SK-N-SH treated with all-trans-retinoic acid at 6 μM for 48 hours (cell line): ENCODE results near the gene NAA50.

Experiments used
- ATAC-seq: fragments of 200-7000 bp; cut with Tn5 transposase; 3 replicates; pipeline ENCODE4 v1.9.1; 2020; ENCODE audit warnings: mild to moderate bottlenecking, moderate library complexity
- ARNTL ChIP-seq: fragments of 450-650 bp; formaldehyde crosslinking; IDR thresholded peaks from 2 replicates; pipeline ENCODE4 v1.5.0; 2020; ENCODE audit warnings: low read depth, mild to moderate bottlenecking, moderate library complexity, borderline replicate concordance
- BACH2 ChIP-seq: fragments of 250-450 bp; sonication (Bioruptor Pico); IDR thresholded peaks from 2 replicates; pipeline ENCODE4 v1.9.0; 2021; ENCODE audit warnings: mild to moderate bottlenecking, borderline replicate concordance
- CSDC2 ChIP-seq: fragments of 250-450 bp; sonication (Bioruptor Pico); IDR thresholded peaks from 2 replicates; pipeline ENCODE4 v1.5.0; 2020; ENCODE audit warnings: mild to moderate bottlenecking, moderate library complexity
- ESRRG ChIP-seq: fragments of 250-450 bp; sonication (Bioruptor Pico); IDR thresholded peaks from 2 replicates; pipeline ENCODE4 v1.6.1; 2021; ENCODE audit warnings: mild to moderate bottlenecking
- GLIS3 ChIP-seq: fragments of 250-450 bp; sonication (Bioruptor Pico); IDR thresholded peaks from 2 replicates; pipeline ENCODE4 v1.5.0; 2020; ENCODE audit warnings: mild to moderate bottlenecking, moderate library complexity
- ISL1 ChIP-seq: fragments of 250-450 bp; sonication (Bioruptor Pico); IDR thresholded peaks from 2 replicates; pipeline ENCODE4 v2.1.2; 2022; ENCODE audit warnings: mild to moderate bottlenecking, moderate library complexity
- OSR1 ChIP-seq: fragments of 250-450 bp; sonication (Bioruptor Pico); IDR thresholded peaks from 2 replicates; pipeline ENCODE4 v1.8.0; 2022; ENCODE audit warnings: moderate library complexity, mild to moderate bottlenecking, inconsistent platforms
- PPARA ChIP-seq: fragments of 250-450 bp; sonication (Bioruptor Pico); IDR thresholded peaks from 2 replicates; pipeline ENCODE4 v1.5.0; 2020; ENCODE audit warnings: mild to moderate bottlenecking, borderline replicate concordance
- RARB ChIP-seq: fragments of 250-450 bp; sonication (Bioruptor Pico); IDR thresholded peaks from 2 replicates; pipeline ENCODE4 v1.8.0; 2021; ENCODE audit warnings: mild to moderate bottlenecking, moderate library complexity
- SNAI2 ChIP-seq: fragments of 250-450 bp; sonication (Bioruptor Pico); IDR thresholded peaks from 2 replicates; pipeline ENCODE4 v1.5.0; 2020; ENCODE audit warnings: mild to moderate bottlenecking, moderate library complexity
- TCF4 ChIP-seq: fragments of 250-450 bp; sonication (Bioruptor Pico); IDR thresholded peaks from 2 replicates; pipeline ENCODE4 v1.8.0; 2021; ENCODE audit warnings: mild to moderate bottlenecking, moderate library complexity, borderline replicate concordance
- TOX ChIP-seq: fragments of 250-450 bp; sonication (Bioruptor Pico); IDR thresholded peaks from 2 replicates; pipeline ENCODE4 v1.8.0; 2021; ENCODE audit warnings: mild to moderate bottlenecking, moderate library complexity, borderline replicate concordance
- ZFP3 ChIP-seq: fragments of 250-450 bp; sonication (Bioruptor Pico); IDR thresholded peaks from 2 replicates; pipeline ENCODE4 v1.5.0; 2020; ENCODE audit warnings: mild to moderate bottlenecking, moderate library complexity
- ZFP30 ChIP-seq: fragments of 450-650 bp; formaldehyde crosslinking; IDR thresholded peaks from 2 replicates; pipeline ENCODE4 v1.5.0; 2022; ENCODE audit warnings: mild to moderate bottlenecking, moderate library complexity
- ZNF565 ChIP-seq: fragments of 450-650 bp; formaldehyde crosslinking; conservative IDR thresholded peaks from 2 replicates; pipeline ENCODE4 v1.5.0; 2020; ENCODE audit warnings: low read depth, mild to moderate bottlenecking, moderate library complexity
- ZNF70 ChIP-seq: fragments of 450-650 bp; formaldehyde crosslinking; IDR thresholded peaks from 2 replicates; pipeline ENCODE4 v1.5.0; 2020; ENCODE audit warnings: mild to moderate bottlenecking, moderate library complexity
- ZNF8 ChIP-seq: fragments of 450-650 bp; formaldehyde crosslinking; IDR thresholded peaks from 2 replicates; pipeline ENCODE4 v1.5.0; 2020; ENCODE audit warnings: mild to moderate bottlenecking, moderate library complexity
- TF ChIP-seq, protein P1 (sequence below): fragments of 250-450 bp; sonication (Bioruptor Pico); IDR thresholded peaks from 2 replicates; pipeline ENCODE4 v1.5.1; 2020; ENCODE audit warnings: low read depth, mild to moderate bottlenecking, moderate library complexity
- TF ChIP-seq, protein P2 (sequence below): fragments of 250-450 bp; sonication (Bioruptor Pico); IDR thresholded peaks from 2 replicates; pipeline ENCODE4 v1.8.0; 2020; ENCODE audit warnings: mild to moderate bottlenecking, moderate library complexity, borderline replicate concordance
- TF ChIP-seq, protein P3 (sequence below): fragments of 250-450 bp; sonication (Bioruptor Pico); IDR thresholded peaks from 2 replicates; pipeline ENCODE4 v1.8.0; 2021; ENCODE audit warnings: low read depth, mild to moderate bottlenecking, moderate library complexity, borderline replicate concordance
- TF ChIP-seq, protein P4 (sequence below): fragments of 250-450 bp; sonication (Bioruptor Pico); IDR thresholded peaks from 2 replicates; pipeline ENCODE4 v1.5.1; 2021; ENCODE audit warnings: mild to moderate bottlenecking, moderate library complexity

NAA50 gene

DNA sequence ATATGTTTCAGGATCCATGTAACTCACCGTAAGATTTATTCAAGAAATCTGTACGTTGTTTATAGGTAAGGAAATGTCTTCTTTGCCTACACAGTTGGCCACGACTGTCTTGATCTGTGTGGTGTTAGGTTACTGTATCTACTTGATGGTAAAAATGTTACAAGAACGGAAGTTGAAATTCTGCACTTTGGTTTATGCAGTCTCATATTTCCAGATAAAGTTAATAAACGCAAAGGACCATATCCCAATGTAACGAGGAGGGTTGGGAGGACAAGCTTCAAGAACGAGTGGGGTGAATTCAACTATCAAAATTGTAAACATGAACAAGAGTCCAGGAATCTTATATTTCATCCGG is 50.6 kb downstream of the NAA50 start (continued):
- TF ChIP-seq, protein P1, sequence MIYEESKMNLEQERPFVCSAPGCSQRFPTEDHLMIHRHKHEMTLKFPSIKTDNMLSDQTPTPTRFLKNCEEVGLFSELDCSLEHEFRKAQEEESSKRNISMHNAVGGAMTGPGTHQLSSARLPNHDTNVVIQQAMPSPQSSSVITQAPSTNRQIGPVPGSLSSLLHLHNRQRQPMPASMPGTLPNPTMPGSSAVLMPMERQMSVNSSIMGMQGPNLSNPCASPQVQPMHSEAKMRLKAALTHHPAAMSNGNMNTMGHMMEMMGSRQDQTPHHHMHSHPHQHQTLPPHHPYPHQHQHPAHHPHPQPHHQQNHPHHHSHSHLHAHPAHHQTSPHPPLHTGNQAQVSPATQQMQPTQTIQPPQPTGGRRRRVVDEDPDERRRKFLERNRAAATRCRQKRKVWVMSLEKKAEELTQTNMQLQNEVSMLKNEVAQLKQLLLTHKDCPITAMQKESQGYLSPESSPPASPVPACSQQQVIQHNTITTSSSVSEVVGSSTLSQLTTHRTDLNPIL, result no peak
- no peak for TF ChIP-seq BACH2
- TF ChIP-seq ARNTL (CRISPR knock-in tag), result no peak
- TF ChIP-seq SNAI2 (CRISPR knock-in tag), result no peak

DNA sequence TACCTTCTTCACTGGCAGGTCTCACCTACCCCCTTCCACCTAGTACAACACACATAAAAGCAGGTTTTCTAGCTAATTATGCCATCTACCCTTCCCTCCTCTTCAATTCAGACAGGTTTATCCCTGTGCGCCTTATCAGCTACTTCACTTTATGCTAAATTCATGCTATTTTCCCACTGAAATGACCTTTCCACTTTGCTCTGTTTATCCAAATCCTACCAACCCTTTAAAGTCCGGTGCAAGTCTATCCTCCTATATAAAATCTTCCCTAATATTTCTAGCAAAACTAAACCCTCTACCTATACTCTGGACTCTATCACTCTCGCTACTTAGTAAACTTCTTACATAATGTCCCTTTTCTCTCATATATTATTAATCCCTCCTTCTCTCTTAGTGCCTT is 55.6 kb downstream of the NAA50 start:
- TF ChIP-seq ESRRG (CRISPR knock-in tag), result no peak
- no peak for TF ChIP-seq TCF4 (CRISPR knock-in tag)
- no peak for TF ChIP-seq PPARA (CRISPR knock-in tag)
- TF ChIP-seq ISL1, result no peak
- TF ChIP-seq, protein P2, sequence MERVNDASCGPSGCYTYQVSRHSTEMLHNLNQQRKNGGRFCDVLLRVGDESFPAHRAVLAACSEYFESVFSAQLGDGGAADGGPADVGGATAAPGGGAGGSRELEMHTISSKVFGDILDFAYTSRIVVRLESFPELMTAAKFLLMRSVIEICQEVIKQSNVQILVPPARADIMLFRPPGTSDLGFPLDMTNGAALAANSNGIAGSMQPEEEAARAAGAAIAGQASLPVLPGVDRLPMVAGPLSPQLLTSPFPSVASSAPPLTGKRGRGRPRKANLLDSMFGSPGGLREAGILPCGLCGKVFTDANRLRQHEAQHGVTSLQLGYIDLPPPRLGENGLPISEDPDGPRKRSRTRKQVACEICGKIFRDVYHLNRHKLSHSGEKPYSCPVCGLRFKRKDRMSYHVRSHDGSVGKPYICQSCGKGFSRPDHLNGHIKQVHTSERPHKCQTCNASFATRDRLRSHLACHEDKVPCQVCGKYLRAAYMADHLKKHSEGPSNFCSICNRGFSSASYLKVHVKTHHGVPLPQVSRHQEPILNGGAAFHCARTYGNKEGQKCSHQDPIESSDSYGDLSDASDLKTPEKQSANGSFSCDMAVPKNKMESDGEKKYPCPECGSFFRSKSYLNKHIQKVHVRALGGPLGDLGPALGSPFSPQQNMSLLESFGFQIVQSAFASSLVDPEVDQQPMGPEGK (CRISPR knock-in tag), result no peak
- TF ChIP-seq, protein P3, sequence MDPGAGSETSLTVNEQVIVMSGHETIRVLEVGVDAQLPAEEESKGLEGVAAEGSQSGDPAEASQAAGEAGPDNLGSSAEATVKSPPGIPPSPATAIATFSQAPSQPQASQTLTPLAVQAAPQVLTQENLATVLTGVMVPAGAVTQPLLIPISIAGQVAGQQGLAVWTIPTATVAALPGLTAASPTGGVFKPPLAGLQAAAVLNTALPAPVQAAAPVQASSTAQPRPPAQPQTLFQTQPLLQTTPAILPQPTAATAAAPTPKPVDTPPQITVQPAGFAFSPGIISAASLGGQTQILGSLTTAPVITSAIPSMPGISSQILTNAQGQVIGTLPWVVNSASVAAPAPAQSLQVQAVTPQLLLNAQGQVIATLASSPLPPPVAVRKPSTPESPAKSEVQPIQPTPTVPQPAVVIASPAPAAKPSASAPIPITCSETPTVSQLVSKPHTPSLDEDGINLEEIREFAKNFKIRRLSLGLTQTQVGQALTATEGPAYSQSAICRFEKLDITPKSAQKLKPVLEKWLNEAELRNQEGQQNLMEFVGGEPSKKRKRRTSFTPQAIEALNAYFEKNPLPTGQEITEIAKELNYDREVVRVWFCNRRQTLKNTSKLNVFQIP (CRISPR knock-in tag), result no peak
- TF ChIP-seq ZNF565 (CRISPR knock-in tag), result no peak
- no peak for TF ChIP-seq ZFP3
- TF ChIP-seq CSDC2, result no peak
- TF ChIP-seq RARB (CRISPR knock-in tag), result no peak
- TF ChIP-seq BACH2, result no peak
- no peak for TF ChIP-seq ZFP30 (CRISPR knock-in tag)
- TF ChIP-seq GLIS3 (CRISPR knock-in tag), result no peak
- TF ChIP-seq ARNTL (CRISPR knock-in tag), result no peak
- no peak for TF ChIP-seq ZNF8
- TF ChIP-seq ZNF70, result no peak
- TF ChIP-seq TOX (CRISPR knock-in tag), result no peak
- TF ChIP-seq, protein P4, sequence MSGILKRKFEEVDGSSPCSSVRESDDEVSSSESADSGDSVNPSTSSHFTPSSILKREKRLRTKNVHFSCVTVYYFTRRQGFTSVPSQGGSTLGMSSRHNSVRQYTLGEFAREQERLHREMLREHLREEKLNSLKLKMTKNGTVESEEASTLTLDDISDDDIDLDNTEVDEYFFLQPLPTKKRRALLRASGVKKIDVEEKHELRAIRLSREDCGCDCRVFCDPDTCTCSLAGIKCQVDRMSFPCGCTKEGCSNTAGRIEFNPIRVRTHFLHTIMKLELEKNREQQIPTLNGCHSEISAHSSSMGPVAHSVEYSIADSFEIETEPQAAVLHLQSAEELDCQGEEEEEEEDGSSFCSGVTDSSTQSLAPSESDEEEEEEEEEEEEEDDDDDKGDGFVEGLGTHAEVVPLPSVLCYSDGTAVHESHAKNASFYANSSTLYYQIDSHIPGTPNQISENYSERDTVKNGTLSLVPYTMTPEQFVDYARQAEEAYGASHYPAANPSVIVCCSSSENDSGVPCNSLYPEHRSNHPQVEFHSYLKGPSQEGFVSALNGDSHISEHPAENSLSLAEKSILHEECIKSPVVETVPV, result no peak
- no peak for ATAC-seq

DNA sequence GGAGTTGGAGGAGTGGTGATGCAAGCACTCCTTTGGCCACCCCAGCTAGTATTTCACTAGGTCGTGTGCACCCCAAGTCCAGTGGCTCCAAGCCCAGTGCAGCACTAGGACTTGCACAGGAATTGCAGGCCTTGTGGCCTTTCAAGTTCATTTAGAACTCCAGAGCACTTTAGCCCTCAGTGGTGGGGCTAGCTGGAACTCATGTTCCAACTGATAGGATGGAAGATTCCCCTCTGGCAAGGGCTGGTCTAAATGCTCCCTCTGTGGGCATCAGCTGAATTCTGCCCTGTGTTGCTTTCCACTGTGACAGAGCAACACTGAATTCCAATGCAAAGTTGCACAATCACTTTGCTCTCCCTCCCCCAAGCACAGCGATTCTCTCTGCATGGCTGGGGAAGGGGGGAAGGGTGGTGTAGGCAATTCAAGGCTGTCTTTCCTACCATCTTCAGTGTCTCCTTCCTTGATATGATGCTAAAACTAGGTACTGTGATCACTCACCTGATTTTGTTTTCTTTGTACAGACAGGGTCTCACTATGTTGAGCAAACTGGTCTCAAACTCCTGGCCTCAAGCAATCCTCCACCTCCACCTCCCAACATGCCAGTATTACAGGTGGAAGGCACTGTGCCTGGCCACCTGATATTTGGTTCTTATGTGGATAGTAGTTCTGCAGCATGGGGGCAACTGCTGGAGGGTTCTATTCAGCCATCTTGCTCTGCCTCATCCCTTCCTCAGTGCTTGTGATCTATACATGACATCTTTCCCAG is 59.9 kb downstream of the NAA50 start:
- ATAC-seq, result no peak
- TF ChIP-seq, protein P1, result no peak
- TF ChIP-seq, protein P4, result no peak
- no peak for TF ChIP-seq ZNF8

DNA sequence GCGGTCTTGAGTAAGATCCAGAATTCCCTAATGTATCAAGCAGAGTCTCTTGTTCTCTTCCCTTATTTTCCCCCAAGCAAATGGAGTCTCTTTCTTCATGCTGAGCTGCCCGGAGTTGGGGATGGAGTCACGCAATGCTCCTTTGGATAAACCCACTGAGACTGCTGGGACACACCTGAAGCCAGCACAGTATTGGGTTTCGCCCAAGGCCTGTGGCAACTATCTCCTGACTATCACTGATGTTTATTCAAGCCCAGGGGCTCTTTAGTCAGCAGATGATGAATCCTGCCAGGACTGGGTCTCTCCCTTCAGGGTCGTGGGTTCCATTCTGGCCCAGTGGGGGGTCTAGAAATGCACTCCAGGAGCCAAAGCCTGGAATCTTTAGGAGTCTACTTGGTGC is 60.9 kb downstream of the NAA50 start:
- no peak for ATAC-seq
- TF ChIP-seq ARNTL (CRISPR knock-in tag), result no peak
- TF ChIP-seq TOX (CRISPR knock-in tag), result no peak
- TF ChIP-seq OSR1 (CRISPR knock-in tag), result no peak
- no peak for TF ChIP-seq ZFP30 (CRISPR knock-in tag)
- TF ChIP-seq ZNF8, result no peak
- TF ChIP-seq, protein P3 (CRISPR knock-in tag), result no peak
- TF ChIP-seq ZFP3, result no peak
- no peak for TF ChIP-seq RARB (CRISPR knock-in tag)
- TF ChIP-seq ESRRG (CRISPR knock-in tag), result no peak
- TF ChIP-seq, protein P4, result no peak
- no peak for TF ChIP-seq SNAI2 (CRISPR knock-in tag)
- TF ChIP-seq ZNF565 (CRISPR knock-in tag), result no peak
- no peak for TF ChIP-seq CSDC2
